CD4-positive, alpha-beta T cell (primary cell): ENCODE results near the gene OAT. TPM values are rescaled to one million over a fixed set of nuclear protein-coding genes. Genes with fewer than 3 reads are reported as not detected.
A peak's percentile ranks its signal among the peaks of the same experiment; 100 is the strongest.

ENCODE experiments used
- ATAC-seq: fragments of 200-7000 bp; cut with Tn5 transposase; one replicate; pipeline ENCODE4 v1.10.0; 2022; ENCODE audit warnings: mild to moderate bottlenecking; ENCODE audit not compliant: poor library complexity
- CTCF ChIA-PET: fragments of 350-600 bp; sonication (Branson Sonifier 250); formaldehyde crosslinking; loops from one replicate; lab custom pipeline; 2021; ENCODE audit warnings: antibody characterized with exemption, inconsistent platforms; lab: Charles Lee
- POLR2A ChIA-PET: fragments of 350-600 bp; sonication (Branson Sonifier 250); formaldehyde crosslinking; loops from one replicate; lab custom pipeline; 2021; ENCODE audit warnings: antibody characterized with exemption, inconsistent platforms; lab: Charles Lee
- DNase-seq, 14 experiments: peaks; one replicate each; pipeline ENCODE4 v3.0.0-alpha.2; 2013 to 2020; ENCODE audit warnings: mixed read lengths in 2 of 14
- H3K27ac ChIP-seq, 2 donors: one replicate each; pipeline versions ENCODE4 v1.5.1 to v1.7.0; 2013; ENCODE audit warnings: low read length in 2 of 2, low read depth in 1 of 2, mild to moderate bottlenecking in 1 of 2
- H3K27me3 ChIP-seq, 2 experiments: 1 replicate in 1 of 2; 2 replicates in 1 of 2; pipeline versions ENCODE4 v1.6.1 to v1.7.0; 2013; ENCODE audit warnings: low read length in 2 of 2, control low read depth in 1 of 2, mild to moderate bottlenecking in 1 of 2, moderate library complexity in 1 of 2; ENCODE audit not compliant: insufficient read depth in 2 of 2, control insufficient read depth in 1 of 2
- H3K36me3 ChIP-seq: one replicate; pipeline ENCODE4 v1.6.1; 2013; ENCODE audit warnings: low read length, control low read depth; ENCODE audit not compliant: insufficient read depth
- H3K4me1 ChIP-seq: one replicate; pipeline ENCODE4 v1.6.1; 2013; ENCODE audit warnings: low read length, control low read depth; ENCODE audit not compliant: insufficient read depth
- H3K4me3 ChIP-seq: one replicate; pipeline ENCODE4 v1.5.1; 2013; ENCODE audit warnings: mild to moderate bottlenecking, low read length, moderate library complexity
- H3K9me3 ChIP-seq, 2 experiments: 1 replicate in 1 of 2; 2 replicates in 1 of 2; pipeline versions ENCODE4 v1.6.1 to v1.7.0; 2013; ENCODE audit warnings: low read length in 2 of 2, mild to moderate bottlenecking in 2 of 2, control low read depth in 1 of 2, moderate library complexity in 1 of 2; ENCODE audit not compliant: control insufficient read depth in 1 of 2, insufficient read depth in 1 of 2
- H3K27ac Mint-ChIP-seq: one replicate; pipeline ENCODE4 v1.8.0; 2020; ENCODE audit warnings: mixed read lengths
- H3K27me3 Mint-ChIP-seq: one replicate; pipeline ENCODE4 v1.8.0; 2021; ENCODE audit warnings: mixed read lengths
- H3K36me3 Mint-ChIP-seq: one replicate; pipeline ENCODE4 v1.8.0; 2021; ENCODE audit warnings: low read depth, mixed read lengths
- H3K4me1 Mint-ChIP-seq: one replicate; pipeline ENCODE4 v1.8.0; 2021; ENCODE audit warnings: low read depth, mixed read lengths
- H3K4me3 Mint-ChIP-seq: one replicate; pipeline ENCODE4 v1.8.0; 2020; ENCODE audit warnings: mild to moderate bottlenecking, mixed read lengths
- H3K9me3 Mint-ChIP-seq: one replicate; pipeline ENCODE4 v1.8.0; 2020; ENCODE audit warnings: mixed read lengths
- CTCF ChIP-seq: fragments of 200-600 bp; IDR thresholded peaks from one replicate; pipeline ENCODE4 v1.8.0; 2022; ENCODE audit warnings: antibody characterized with exemption, mild to moderate bottlenecking
- intact Hi-C, 2 experiments: fragments of 100-400 bp; cut with DNase I in 1 of 2; cut with micrococcal nuclease in 1 of 2; formaldehyde crosslinking; loops; one replicate each; pipeline versions ENCODE4 v1.15.1 to v1.9.0; 2023 to 2025; cut with DNase I, micrococcal nuclease
- total RNA-seq, 174 experiments: library from RNA in 2 of 174; stranded (reverse) in 2 of 174; gene quantifications; one replicate each; pipeline ENCODE4 v1.2.3 and lab custom pipeline; 2021 to 2026

The OAT gene
- total RNA-seq, 2 experiments from 2014 or later, result 48.5 to 54.9 TPM

DNA sequence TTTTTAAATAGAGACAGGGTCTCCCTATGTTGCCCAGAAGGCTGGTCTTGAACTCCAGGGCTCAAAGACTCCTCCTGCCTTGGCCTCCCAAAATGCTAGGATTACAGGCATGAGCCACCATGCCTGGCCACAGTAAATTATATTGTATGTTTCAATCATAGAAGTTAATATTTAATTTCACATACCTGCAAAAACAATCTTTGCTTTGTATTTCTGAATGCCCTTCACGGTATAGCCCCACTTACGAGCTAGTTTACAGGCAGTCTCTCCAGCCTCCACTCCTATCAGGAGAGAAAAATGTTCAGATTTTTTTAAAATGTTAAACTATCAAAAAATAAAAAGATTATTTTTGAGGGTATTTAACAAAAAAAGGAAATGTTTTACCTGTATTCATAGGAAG lies 10.4 kb downstream of the OAT start:
- peaks cover 11% of the 10 kb centered on the region for H3K4me1 Mint-ChIP-seq
- no peak overlapping the region for H3K4me3 Mint-ChIP-seq
- H3K27me3 Mint-ChIP-seq, result no peaks in the 10 kb centered on the region
- no peak overlapping the region for H3K4me3 ChIP-seq
- peaks cover 68% of the 10 kb centered on the region for H3K36me3 Mint-ChIP-seq
- H3K9me3 Mint-ChIP-seq, result no peaks in the 10 kb centered on the region
- no peak for ATAC-seq
- no peak for DNase-seq
- no peak overlapping the region for H3K27ac Mint-ChIP-seq
- CTCF ChIA-PET, result interaction anchor here (1.0 kb wide), 1 partner anchor 19 kb away, joined by 3 read pairs; no protein-coding TSS in a partner anchor
- POLR2A ChIA-PET, result no interaction called here
- H3K4me1 ChIP-seq, result peaks cover 7% of the 10 kb centered on the region
- H3K9me3 ChIP-seq, result no peaks in the 10 kb centered on the region
- H3K27ac ChIP-seq, result no peak overlapping the region
- intact Hi-C loops, result no loop called here
- H3K27me3 ChIP-seq, result no peaks in the 10 kb centered on the region
- TF ChIP-seq CTCF, result no peak
- H3K36me3 ChIP-seq, result peaks cover 27% of the 10 kb centered on the region

DNA sequence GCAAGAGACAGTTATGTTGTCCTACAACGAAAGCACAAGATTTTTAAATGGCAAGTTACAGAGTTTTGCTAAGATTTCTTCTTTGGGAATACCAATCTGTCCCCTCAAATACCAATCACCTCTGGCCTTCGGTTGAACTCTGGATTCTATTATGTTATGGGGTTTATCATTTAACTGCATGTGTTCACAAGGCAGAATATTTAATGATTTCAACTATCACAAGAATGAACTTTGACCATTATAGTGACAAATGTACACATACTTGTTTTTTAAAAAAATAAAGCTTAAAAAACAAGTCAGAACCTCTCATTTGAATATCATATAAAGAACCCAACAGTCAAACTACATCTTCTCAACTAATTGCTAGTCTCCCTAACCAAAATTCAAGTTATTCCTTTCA lies 11.3 kb downstream of the OAT start:
- Mint-ChIP-seq H3K36me3 (peaks cover 77% of the 10 kb centered on the region), H3K9me3 (no peaks in the 10 kb centered on the region), H3K4me3 (no peak overlapping the region), H3K27me3 (no peaks in the 10 kb centered on the region), H3K27ac (no peak overlapping the region), H3K4me1 (peaks cover 15% of the 10 kb centered on the region)
- peaks cover 11% of the 10 kb centered on the region for H3K4me1 ChIP-seq
- H3K9me3 ChIP-seq, result no peaks in the 10 kb centered on the region
- no peak for DNase-seq
- CTCF ChIA-PET, result interaction anchor here (1.0 kb wide), 1 partner anchor 19 kb away, joined by 3 read pairs; no protein-coding TSS in a partner anchor
- H3K27me3 ChIP-seq, result no peaks in the 10 kb centered on the region
- peaks cover 31% of the 10 kb centered on the region for H3K36me3 ChIP-seq
- POLR2A ChIA-PET, result no interaction called here
- H3K27ac ChIP-seq, result no peak overlapping the region
- no peak for TF ChIP-seq CTCF
- H3K4me3 ChIP-seq, result no peak overlapping the region
- no peak for ATAC-seq
- intact Hi-C loops, result no loop called here

DNA sequence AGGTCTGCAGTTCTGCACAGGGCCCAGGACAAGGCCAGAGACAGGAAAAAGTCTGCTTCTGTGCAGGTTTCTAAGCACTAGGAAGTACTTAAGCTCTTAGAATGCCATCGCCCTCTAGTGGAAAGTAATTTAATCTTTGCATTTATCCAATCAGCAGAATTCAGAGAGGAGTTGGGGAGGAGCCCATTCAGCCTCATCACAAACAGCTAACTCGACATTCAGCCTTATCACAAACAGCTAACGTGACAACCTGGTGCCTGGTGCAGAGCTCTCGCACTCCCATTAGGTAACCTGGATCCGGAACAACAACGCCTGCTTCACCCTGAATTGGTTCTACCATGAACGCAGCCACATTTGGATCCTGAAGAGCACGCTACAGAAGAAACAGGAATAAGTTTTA lies 15.2 kb downstream of the OAT start:
- DNase-seq (peak in 6 of 14 experiments; percentile 6 to 85 (median 54)), ATAC-seq (peak; percentile 100)
- Mint-ChIP-seq H3K4me3 (no peak overlapping the region), H3K4me1 (peaks cover 9% of the 10 kb centered on the region), H3K36me3 (peaks cover 73% of the 10 kb centered on the region), H3K9me3 (no peaks in the 10 kb centered on the region), H3K27ac (peak overlapping the region; percentile 6), H3K27me3 (no peaks in the 10 kb centered on the region)
- Histone ChIP-seq H3K9me3 (no peaks in the 10 kb centered on the region), H3K4me1 (peaks cover 11% of the 10 kb centered on the region), H3K27ac (peak overlapping the region in 1 of 2 donors; percentile 25), H3K4me3 (no peak overlapping the region), H3K36me3 (peaks cover 47% of the 10 kb centered on the region), H3K27me3 (no peaks in the 10 kb centered on the region)
- TF ChIP-seq CTCF, result peak; percentile 57
- ChIA-PET CTCF (interaction anchor here (0.7 to 2.7 kb wide), 9 partner anchors 9 to 409 kb away, joined by 3 to 15 read pairs (median 6); partner anchors contain the start of gene OAT), POLR2A (interaction anchor here (0.6 to 1.6 kb wide), 4 partner anchors 14 to 58 kb away, joined by 3 to 7 read pairs (median 4); partner anchors contain the start of gene LHPP)
- intact Hi-C loops, result no loop called here
